PC-3 (cell line): ENCODE data around the gene KCNQ1.

ENCODE experiments used
- EZH2 ChIP-seq: fragments of 300-600 bp; sonication (generic); IDR thresholded peaks from one replicate; pipeline ENCODE4 v1.6.1; 2017; ENCODE audit warnings: antibody characterized with exemption, mild to moderate bottlenecking, low read length; ENCODE audit not compliant: unreplicated experiment
- EZH2phosphoT487 ChIP-seq: fragments of 300-600 bp; sonication (generic); IDR thresholded peaks from 2 replicates; pipeline ENCODE4 v1.6.1; 2018; ENCODE audit warnings: mild to moderate bottlenecking, antibody characterized with exemption, low read length, borderline replicate concordance
- TF ChIP-seq, protein P1 (sequence below): fragments of 300-600 bp; sonication (generic); conservative IDR thresholded peaks from 2 replicates; pipeline ENCODE4 v1.5.1; 2017; ENCODE audit warnings: antibody characterized with exemption, low read depth, mild to moderate bottlenecking, low read length

DNA sequence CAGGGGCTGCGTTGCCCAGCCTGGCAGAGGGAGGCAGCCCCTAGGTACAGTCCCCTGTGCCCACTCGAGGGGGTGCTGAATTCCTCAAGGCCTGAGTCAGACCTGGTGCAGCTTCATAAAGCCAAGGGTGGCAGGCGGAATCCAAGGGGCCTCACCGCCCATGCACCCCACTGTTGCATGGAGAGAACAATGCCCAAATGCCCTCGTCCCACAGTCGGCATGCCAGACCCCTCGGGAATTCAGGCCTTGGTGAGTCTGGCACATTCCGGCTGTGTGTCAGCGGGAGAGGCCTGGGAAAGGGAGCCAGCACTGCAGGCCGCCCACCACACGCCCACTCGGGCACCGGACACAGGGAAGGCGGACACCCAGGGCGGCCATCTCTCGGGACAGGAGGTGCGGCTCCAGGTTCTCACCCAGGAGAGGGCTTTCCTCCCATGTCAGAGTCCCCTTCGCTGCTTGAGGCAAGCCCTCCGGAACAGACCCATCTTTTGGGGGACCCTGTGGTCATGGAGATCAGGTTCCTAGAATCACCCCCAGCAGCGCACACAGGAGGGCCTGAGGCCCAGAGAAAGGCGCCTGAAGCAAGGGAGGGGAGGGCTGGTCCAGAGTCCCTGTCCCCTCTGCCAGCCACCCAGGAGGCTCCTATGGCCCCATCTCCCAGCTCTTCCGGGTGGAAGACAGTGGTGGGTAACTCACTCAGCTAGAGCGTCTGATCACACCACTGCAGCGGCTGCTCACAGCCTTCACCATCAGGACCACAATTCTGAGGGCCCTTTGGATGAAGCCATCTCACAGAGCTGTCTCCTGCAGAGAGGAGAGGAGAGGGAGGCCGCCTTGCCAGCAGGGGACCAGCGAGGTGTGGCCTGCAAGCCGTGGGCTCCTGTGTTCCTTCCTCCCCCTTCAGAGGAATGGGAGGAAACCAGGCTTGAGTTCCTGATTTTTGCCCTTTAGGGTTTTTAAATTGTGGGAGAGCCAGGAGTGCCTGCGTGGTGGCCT lies 286.6 kb downstream of the KCNQ1 start:
- TF ChIP-seq, protein P1, sequence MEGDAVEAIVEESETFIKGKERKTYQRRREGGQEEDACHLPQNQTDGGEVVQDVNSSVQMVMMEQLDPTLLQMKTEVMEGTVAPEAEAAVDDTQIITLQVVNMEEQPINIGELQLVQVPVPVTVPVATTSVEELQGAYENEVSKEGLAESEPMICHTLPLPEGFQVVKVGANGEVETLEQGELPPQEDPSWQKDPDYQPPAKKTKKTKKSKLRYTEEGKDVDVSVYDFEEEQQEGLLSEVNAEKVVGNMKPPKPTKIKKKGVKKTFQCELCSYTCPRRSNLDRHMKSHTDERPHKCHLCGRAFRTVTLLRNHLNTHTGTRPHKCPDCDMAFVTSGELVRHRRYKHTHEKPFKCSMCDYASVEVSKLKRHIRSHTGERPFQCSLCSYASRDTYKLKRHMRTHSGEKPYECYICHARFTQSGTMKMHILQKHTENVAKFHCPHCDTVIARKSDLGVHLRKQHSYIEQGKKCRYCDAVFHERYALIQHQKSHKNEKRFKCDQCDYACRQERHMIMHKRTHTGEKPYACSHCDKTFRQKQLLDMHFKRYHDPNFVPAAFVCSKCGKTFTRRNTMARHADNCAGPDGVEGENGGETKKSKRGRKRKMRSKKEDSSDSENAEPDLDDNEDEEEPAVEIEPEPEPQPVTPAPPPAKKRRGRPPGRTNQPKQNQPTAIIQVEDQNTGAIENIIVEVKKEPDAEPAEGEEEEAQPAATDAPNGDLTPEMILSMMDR, result no peak
- TF ChIP-seq EZH2 (no peak), EZH2phosphoT487 (no peak)
